Measurements from ENCODE around the gene DLGAP5.

DLGAP5 gene

DNA sequence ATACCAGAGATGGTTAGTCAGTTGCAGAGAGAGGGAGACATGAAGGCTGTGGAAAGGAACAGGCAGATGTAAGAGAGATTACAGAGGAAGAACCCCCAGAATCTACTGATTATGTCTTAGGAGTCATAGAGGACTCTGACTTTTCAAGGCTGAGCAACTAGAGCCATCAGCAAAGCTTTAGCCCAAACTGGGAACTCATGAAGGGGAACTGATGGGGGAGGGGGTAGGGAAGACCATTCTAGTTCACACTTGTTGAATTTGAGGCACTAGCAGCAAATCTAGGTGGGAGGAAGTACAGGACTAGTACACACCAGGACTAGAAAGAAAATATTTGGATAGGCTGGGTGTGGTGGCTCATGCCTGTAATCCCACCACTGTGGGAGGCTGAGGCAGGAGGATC, 52.2 kb downstream of the DLGAP5 start:
- POLR2A ChIA-PET: no interaction called here
- CTCF ChIA-PET: no interaction called here
- no peak for DNase-seq (ENCODE audit: extremely low spot score)
- TF ChIP-seq L3MBTL2 (conservative IDR thresholded peaks at IDR 0.05): no peak
- no peak for TF ChIP-seq BHLHE40 (IDR thresholded peaks at IDR 0.05; ENCODE audit: borderline replicate concordance)
- no peak for TF ChIP-seq SUZ12 (IDR thresholded peaks at IDR 0.05)

DNA sequence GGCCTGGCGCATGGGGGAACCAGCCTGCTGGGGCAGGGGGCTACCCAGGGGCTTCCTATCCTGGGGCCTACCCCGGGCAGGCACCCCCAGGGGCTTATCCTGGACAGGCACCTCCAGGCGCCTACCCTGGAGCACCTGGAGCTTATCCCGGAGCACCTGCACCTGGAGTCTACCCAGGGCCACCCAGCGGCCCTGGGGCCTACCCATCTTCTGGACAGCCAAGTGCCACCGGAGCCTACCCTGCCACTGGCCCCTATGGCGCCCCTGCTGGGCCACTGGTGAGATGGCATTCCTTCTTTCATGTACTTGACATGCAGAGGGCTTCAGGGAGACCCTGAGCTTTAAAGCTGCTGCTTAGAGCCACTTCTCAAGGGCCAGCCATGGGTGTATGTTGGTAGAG, 53.3 kb downstream of the DLGAP5 start:
- ChIA-PET CTCF (interaction anchor here (0.6 to 1.0 kb wide), 2 partner anchors 22 to 48 kb away, joined by 3 to 6 read pairs; no protein-coding TSS in a partner anchor), POLR2A (interaction anchor here (1.0 to 1.4 kb wide), 2 partner anchors 8 to 9 kb away, joined by 3 read pairs; no protein-coding TSS in a partner anchor)
- no peak for DNase-seq (ENCODE audit: extremely low spot score)

DNA sequence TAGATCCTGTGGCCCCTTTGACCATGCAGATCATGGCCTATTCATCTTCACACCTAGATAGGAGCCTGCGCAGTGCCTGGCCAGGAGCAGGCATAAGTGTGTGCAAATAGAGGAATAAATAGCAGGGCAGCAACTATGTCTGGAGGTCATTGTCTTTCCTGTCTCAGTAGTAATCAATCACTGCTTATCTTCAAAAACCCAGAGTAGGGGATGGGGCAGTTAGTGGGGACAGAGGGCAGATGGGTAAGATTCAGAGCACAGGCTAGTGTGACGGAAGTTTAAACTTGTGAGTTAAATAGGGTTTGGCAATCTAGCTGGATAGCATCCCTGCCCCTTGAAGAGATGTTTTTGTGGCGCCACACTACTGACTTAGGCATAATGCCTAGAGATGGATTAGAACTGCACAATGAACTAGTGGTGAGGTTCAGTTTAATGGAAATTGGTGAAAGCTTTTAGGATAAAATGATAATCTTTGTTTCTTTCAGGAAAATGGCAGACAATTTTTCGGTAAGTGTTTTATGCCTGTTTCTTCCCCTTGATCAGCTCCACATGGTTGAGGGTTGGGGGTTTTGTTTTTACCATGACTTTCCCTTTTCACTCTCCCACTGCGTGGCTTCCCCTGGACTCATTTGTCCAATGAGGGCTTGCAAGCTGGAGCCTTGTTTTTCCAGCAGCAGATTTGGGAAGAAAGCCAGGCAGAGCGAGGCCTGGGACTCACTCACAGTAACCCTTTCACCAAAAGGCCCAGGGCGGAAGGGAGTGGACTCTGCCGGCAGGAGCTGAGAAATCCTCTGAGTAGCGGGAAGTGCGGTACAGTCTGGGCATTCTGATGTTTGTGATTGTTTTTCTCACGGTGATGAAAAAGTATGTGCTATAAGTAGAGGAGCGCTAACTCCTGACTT, 54.2 kb downstream of the DLGAP5 start:
- no peak for DNase-seq (ENCODE audit: extremely low spot score)
- TF ChIP-seq SUZ12 (IDR thresholded peaks at IDR 0.05) (no peak), CTBP1 (IDR thresholded peaks at IDR 0.05; ENCODE audit: borderline replicate concordance) (no peak), LEF1 (IDR thresholded peaks at IDR 0.05; ENCODE audit: borderline replicate concordance) (no peak), FOXK2 (IDR thresholded peaks at IDR 0.05) (no peak), ELF4 (IDR thresholded peaks at IDR 0.05) (no peak), BHLHE40 (IDR thresholded peaks at IDR 0.05; ENCODE audit: borderline replicate concordance) (no peak)
- POLR2A ChIA-PET: interaction anchor here (1.0 to 1.4 kb wide), 2 partner anchors 7 to 10 kb away, joined by 3 read pairs; no protein-coding TSS in a partner anchor
- CTCF ChIA-PET: interaction anchor here (0.6 to 1.0 kb wide), 2 partner anchors 21 to 47 kb away, joined by 3 to 6 read pairs; no protein-coding TSS in a partner anchor

More for the DNA sequence above, 53.3 kb downstream of the DLGAP5 start:
- TF ChIP-seq FOXA1 (IDR thresholded peaks at IDR 0.05) (no peak), SP1 (IDR thresholded peaks at IDR 0.05) (no peak), NFRKB (IDR thresholded peaks at IDR 0.05) (no peak), CTBP1 (IDR thresholded peaks at IDR 0.05; ENCODE audit: borderline replicate concordance) (no peak), TARDBP (IDR thresholded peaks at IDR 0.05) (no peak), FOXM1 (IDR thresholded peaks at IDR 0.05; ENCODE audit: borderline replicate concordance) (no peak), FOXK2 (IDR thresholded peaks at IDR 0.05) (no peak), ARNT (IDR thresholded peaks at IDR 0.05) (no peak), HDGF (IDR thresholded peaks at IDR 0.05; ENCODE audit: borderline replicate concordance) (no peak), BHLHE40 (IDR thresholded peaks at IDR 0.05; ENCODE audit: borderline replicate concordance) (no peak), ELF4 (IDR thresholded peaks at IDR 0.05) (no peak), LEF1 (IDR thresholded peaks at IDR 0.05; ENCODE audit: borderline replicate concordance) (no peak), ZNF384 (IDR thresholded peaks at IDR 0.05) (no peak), SUZ12 (IDR thresholded peaks at IDR 0.05) (no peak), L3MBTL2 (conservative IDR thresholded peaks at IDR 0.05) (no peak)
- TF ChIP-seq, protein P1, sequence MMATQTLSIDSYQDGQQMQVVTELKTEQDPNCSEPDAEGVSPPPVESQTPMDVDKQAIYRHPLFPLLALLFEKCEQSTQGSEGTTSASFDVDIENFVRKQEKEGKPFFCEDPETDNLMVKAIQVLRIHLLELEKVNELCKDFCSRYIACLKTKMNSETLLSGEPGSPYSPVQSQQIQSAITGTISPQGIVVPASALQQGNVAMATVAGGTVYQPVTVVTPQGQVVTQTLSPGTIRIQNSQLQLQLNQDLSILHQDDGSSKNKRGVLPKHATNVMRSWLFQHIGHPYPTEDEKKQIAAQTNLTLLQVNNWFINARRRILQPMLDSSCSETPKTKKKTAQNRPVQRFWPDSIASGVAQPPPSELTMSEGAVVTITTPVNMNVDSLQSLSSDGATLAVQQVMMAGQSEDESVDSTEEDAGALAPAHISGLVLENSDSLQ (IDR thresholded peaks at IDR 0.05): no peak

DNA sequence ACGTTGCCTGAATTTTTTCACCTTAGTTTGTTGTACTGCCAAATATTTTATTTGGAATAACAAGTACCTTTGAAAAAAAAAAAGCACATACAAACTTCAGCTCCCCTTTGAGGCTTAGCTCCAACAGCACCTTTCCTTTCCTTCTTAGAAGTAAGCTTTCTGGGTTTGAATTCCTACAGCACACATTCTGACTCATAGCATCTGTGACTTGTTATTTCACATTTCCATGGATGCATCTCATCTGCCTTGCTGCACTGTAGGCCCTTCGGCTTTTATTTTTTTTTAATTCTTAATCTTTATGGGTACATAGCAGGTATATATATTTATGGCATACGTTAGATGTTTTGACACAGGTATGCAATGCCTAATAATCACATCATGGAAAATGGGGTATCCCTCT, 55.1 kb downstream of the DLGAP5 start:
- TF ChIP-seq TARDBP (IDR thresholded peaks at IDR 0.05): no peak
- no peak for TF ChIP-seq ZNF384 (IDR thresholded peaks at IDR 0.05)
- no peak for TF ChIP-seq NFRKB (IDR thresholded peaks at IDR 0.05)
- no peak for TF ChIP-seq CTBP1 (IDR thresholded peaks at IDR 0.05; ENCODE audit: borderline replicate concordance)
- no peak for TF ChIP-seq FOXA1 (IDR thresholded peaks at IDR 0.05)
- TF ChIP-seq BHLHE40 (IDR thresholded peaks at IDR 0.05; ENCODE audit: borderline replicate concordance): no peak
- TF ChIP-seq FOXM1 (IDR thresholded peaks at IDR 0.05; ENCODE audit: borderline replicate concordance): no peak
- TF ChIP-seq ELF4 (IDR thresholded peaks at IDR 0.05): no peak
- TF ChIP-seq SUZ12 (IDR thresholded peaks at IDR 0.05): no peak
- ChIA-PET CTCF (no interaction called here), POLR2A (no interaction called here)
- DNase-seq (ENCODE audit: extremely low spot score): no peak

DNA sequence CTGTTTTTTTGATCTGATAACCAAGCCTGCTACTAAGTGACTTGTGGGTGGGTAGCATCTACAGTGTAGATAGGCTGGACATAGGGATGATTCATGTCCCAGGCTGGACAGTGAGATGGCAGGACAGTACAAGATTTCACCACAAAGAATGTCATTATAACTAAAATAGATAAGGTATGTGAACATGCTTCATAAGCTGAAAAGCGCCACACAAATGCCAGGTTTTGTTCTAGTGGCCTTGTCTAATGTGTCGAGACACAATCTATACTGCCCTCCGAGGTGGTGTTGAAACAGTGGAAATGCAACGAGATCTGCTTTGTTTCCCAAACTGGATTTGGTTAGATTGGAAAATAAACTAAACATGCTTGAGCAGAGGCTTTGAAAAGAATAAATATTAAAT, 58.0 kb downstream of the DLGAP5 start:
- no peak for DNase-seq (ENCODE audit: extremely low spot score)
- POLR2A ChIA-PET: no interaction called here
- CTCF ChIA-PET: interaction anchor here (0.6 kb wide), 2 partner anchors 13 to 263 kb away, joined by 4 to 6 read pairs; no protein-coding TSS in a partner anchor
- TF ChIP-seq ZNF384 (IDR thresholded peaks at IDR 0.05): no peak
- no peak for TF ChIP-seq LEF1 (IDR thresholded peaks at IDR 0.05; ENCODE audit: borderline replicate concordance)
- TF ChIP-seq FOXM1 (IDR thresholded peaks at IDR 0.05; ENCODE audit: borderline replicate concordance): no peak

DNA sequence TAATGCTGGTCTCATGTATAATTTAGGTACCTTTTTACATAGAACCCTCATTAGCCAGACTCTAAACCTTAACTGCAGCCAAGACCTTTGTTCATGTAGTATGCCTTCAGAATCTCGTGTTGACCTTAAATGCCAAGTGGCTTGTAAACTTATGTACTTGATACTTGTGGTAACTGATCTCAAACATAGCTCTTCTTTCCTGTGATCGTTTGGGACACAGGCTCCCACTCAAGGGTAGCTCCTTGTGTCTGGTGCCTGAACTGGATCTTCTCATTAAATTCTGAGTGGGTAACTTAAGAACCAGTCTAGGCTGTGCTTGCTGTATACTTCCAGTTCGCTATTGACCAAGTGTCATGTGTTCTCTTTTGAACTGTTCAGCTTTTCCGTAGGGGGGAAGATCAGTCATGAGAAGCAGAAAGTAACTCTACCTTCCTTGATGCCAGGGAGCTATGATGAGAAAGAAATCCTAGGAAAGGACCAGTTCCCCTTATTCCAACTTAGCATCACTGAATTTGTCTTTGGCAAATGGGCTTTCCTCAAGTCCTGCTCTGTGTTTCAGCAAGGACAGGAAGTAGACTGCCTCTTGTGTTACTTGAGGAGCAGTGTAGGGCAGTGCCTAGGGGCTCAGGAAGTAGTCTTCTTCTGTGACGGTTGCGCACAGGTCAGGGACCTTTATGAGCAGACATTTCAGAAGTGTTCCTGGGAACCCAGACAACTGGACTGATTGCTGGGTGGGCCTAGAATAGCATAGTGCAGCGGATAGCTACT, 59.8 kb downstream of the DLGAP5 start:
- DNase-seq (ENCODE audit: extremely low spot score): no peak
- ChIA-PET POLR2A (interaction anchor here (1.0 to 1.4 kb wide), 3 partner anchors 24 to 86 kb away, joined by 3 to 4 read pairs (median 3); no protein-coding TSS in a partner anchor), CTCF (interaction anchor here (1.3 kb wide), 1 partner anchor 9 kb away, joined by 3 read pairs; no protein-coding TSS in a partner anchor)
- TF ChIP-seq L3MBTL2 (conservative IDR thresholded peaks at IDR 0.05) (no peak), ARNT (IDR thresholded peaks at IDR 0.05) (no peak), FOXA1 (IDR thresholded peaks at IDR 0.05) (no peak), FOXM1 (IDR thresholded peaks at IDR 0.05; ENCODE audit: borderline replicate concordance) (no peak), NFRKB (IDR thresholded peaks at IDR 0.05) (no peak), ZNF384 (IDR thresholded peaks at IDR 0.05) (no peak), FOXK2 (IDR thresholded peaks at IDR 0.05) (no peak), HDGF (IDR thresholded peaks at IDR 0.05; ENCODE audit: borderline replicate concordance) (no peak), TARDBP (IDR thresholded peaks at IDR 0.05) (no peak), CTBP1 (IDR thresholded peaks at IDR 0.05; ENCODE audit: borderline replicate concordance) (no peak), SP1 (IDR thresholded peaks at IDR 0.05) (no peak), SUZ12 (IDR thresholded peaks at IDR 0.05) (no peak), BHLHE40 (IDR thresholded peaks at IDR 0.05; ENCODE audit: borderline replicate concordance) (no peak)
- TF ChIP-seq, protein P1 (IDR thresholded peaks at IDR 0.05): no peak
